Measurements from ENCODE around the gene PDCD1LG2. TPM values are rescaled to one million over a fixed set of nuclear protein-coding genes. Genes with fewer than 3 reads are reported as not detected.

Gene PDCD1LG2
- total RNA-seq, 1 experiment from 2014 or later, result 0.47 TPM

GRCh38 chr9:5480919-5481318 lies 29.4 kb upstream of the PDCD1LG2 start:
- intact Hi-C loops (cut with micrococcal nuclease; ENCODE audit: unreplicated experiment), result no loop called here
- Histone ChIP-seq H3K4me3 (ENCODE audit: low read depth, low read length, poor library complexity, severe bottlenecking) (no peak overlapping the region), H3K9me3 (ENCODE audit: low read depth, low read length, poor library complexity, severe bottlenecking) (no peaks in the 10 kb centered on the region), H3K27me3 (replicated peaks; ENCODE audit: insufficient read depth, low read depth, low read length, poor library complexity) (no peaks in the 10 kb centered on the region), H3K36me3 (ENCODE audit: insufficient read depth, low read length, poor library complexity, severe bottlenecking) (no peaks in the 10 kb centered on the region), H3K27ac (ENCODE audit: low read depth, low read length, poor library complexity, severe bottlenecking) (no peak overlapping the region), H3K4me1 (ENCODE audit: insufficient read depth, low read length, poor library complexity, severe bottlenecking) (no peaks in the 10 kb centered on the region)
- BruUV-seq (replicated peaks), result no TSS peak
- CTCF ChIA-PET, result no interaction called here
- TF ChIP-seq, protein P1, sequence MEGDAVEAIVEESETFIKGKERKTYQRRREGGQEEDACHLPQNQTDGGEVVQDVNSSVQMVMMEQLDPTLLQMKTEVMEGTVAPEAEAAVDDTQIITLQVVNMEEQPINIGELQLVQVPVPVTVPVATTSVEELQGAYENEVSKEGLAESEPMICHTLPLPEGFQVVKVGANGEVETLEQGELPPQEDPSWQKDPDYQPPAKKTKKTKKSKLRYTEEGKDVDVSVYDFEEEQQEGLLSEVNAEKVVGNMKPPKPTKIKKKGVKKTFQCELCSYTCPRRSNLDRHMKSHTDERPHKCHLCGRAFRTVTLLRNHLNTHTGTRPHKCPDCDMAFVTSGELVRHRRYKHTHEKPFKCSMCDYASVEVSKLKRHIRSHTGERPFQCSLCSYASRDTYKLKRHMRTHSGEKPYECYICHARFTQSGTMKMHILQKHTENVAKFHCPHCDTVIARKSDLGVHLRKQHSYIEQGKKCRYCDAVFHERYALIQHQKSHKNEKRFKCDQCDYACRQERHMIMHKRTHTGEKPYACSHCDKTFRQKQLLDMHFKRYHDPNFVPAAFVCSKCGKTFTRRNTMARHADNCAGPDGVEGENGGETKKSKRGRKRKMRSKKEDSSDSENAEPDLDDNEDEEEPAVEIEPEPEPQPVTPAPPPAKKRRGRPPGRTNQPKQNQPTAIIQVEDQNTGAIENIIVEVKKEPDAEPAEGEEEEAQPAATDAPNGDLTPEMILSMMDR (conservative IDR thresholded peaks at IDR 0.05; ENCODE audit: low read depth, low read length), result no peak
- TF ChIP-seq EZH2 (IDR thresholded peaks at IDR 0.05; ENCODE audit: borderline replicate concordance, low read depth, low read length, poor library complexity, severe bottlenecking), result no peak
- POLR2A ChIA-PET (ENCODE audit: low non-redundant PET), result no interaction called here
- no peak for DNase-seq (ENCODE audit: low spot score)

DNA sequence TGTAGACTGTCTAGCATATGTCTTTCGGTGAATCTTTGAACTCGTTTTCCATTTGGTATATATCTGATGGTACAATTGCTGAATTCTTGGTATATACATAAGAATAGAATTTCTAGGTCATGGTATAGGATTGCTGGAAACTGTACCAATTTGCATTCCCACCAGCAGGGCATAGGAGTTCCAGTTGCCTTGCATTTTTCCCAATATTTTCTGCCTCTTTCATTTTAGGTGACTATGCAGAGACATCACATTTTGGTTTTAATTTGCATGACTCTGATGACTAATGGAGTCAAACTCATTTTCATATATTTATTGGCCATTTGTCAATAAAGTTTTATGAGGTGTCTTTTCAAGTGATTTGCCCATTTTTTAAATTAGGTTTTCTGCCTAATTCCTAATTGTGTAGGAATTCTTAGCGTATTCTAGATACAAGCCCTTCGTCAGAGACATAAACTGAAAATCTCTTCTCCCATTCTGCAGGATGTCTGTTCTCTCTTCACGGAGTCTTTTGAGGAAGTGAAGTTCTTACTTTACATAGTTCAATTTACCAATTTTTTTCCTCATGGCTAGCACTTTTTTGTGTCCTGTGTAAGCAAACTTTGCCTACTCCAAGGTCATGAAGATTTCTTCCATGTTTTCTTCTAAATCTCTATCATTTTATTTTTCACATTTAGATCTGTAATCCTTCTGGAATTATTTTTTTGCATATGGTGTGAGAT lies 28.9 kb upstream of the PDCD1LG2 start:
- no TSS peak for BruUV-seq (replicated peaks)
- CTCF ChIA-PET, result no interaction called here
- no peaks in the 10 kb centered on the region for H3K36me3 ChIP-seq (ENCODE audit: insufficient read depth, low read length, poor library complexity, severe bottlenecking)
- H3K27me3 ChIP-seq (replicated peaks; ENCODE audit: insufficient read depth, low read depth, low read length, poor library complexity), result no peaks in the 10 kb centered on the region
- H3K9me3 ChIP-seq (ENCODE audit: low read depth, low read length, poor library complexity, severe bottlenecking), result no peaks in the 10 kb centered on the region
- no peak for TF ChIP-seq EZH2 (IDR thresholded peaks at IDR 0.05; ENCODE audit: borderline replicate concordance, low read depth, low read length, poor library complexity, severe bottlenecking)
- TF ChIP-seq, protein P1 (conservative IDR thresholded peaks at IDR 0.05; ENCODE audit: low read depth, low read length), result no peak
- no peaks in the 10 kb centered on the region for H3K4me1 ChIP-seq (ENCODE audit: insufficient read depth, low read length, poor library complexity, severe bottlenecking)
- no peak overlapping the region for H3K4me3 ChIP-seq (ENCODE audit: low read depth, low read length, poor library complexity, severe bottlenecking)
- H3K27ac ChIP-seq (ENCODE audit: low read depth, low read length, poor library complexity, severe bottlenecking), result no peak overlapping the region
- no peak for DNase-seq (ENCODE audit: low spot score)
- POLR2A ChIA-PET (ENCODE audit: low non-redundant PET), result no interaction called here
- intact Hi-C loops (cut with micrococcal nuclease; ENCODE audit: unreplicated experiment), result no loop called here

GRCh38 chr9:5482194-5482593 lies 28.1 kb upstream of the PDCD1LG2 start:
- POLR2A ChIA-PET (ENCODE audit: low non-redundant PET), result no interaction called here
- TF ChIP-seq, protein P1 (conservative IDR thresholded peaks at IDR 0.05; ENCODE audit: low read depth, low read length), result no peak
- TF ChIP-seq EZH2 (IDR thresholded peaks at IDR 0.05; ENCODE audit: borderline replicate concordance, low read depth, low read length, poor library complexity, severe bottlenecking), result no peak
- Histone ChIP-seq H3K36me3 (ENCODE audit: insufficient read depth, low read length, poor library complexity, severe bottlenecking) (no peaks in the 10 kb centered on the region), H3K27me3 (replicated peaks; ENCODE audit: insufficient read depth, low read depth, low read length, poor library complexity) (no peaks in the 10 kb centered on the region), H3K4me1 (ENCODE audit: insufficient read depth, low read length, poor library complexity, severe bottlenecking) (no peaks in the 10 kb centered on the region), H3K9me3 (ENCODE audit: low read depth, low read length, poor library complexity, severe bottlenecking) (no peaks in the 10 kb centered on the region), H3K4me3 (ENCODE audit: low read depth, low read length, poor library complexity, severe bottlenecking) (no peak overlapping the region), H3K27ac (ENCODE audit: low read depth, low read length, poor library complexity, severe bottlenecking) (no peak overlapping the region)
- BruUV-seq (replicated peaks), result no TSS peak
- no peak for DNase-seq (ENCODE audit: low spot score)
- intact Hi-C loops (cut with micrococcal nuclease; ENCODE audit: unreplicated experiment), result no loop called here
- CTCF ChIA-PET, result no interaction called here
